Gastroesophageal sphincter (tissue), 3 donors: ENCODE results near the gene TM9SF4.

Experiments
- EP300 ChIP-seq: sonication (generic); formaldehyde crosslinking; IDR thresholded peaks from one replicate; pipeline ENCODE4 v1.6.1; 2017; ENCODE audit warnings: antibody characterized with exemption, mild to moderate bottlenecking
- POLR2A ChIP-seq, 2 donors: fragments of 450-650 bp; IDR thresholded peaks; one replicate each; pipeline ENCODE4 v1.6.1; 2017; ENCODE audit warnings: antibody characterized with exemption in 2 of 2, mild to moderate bottlenecking in 2 of 2, moderate library complexity in 1 of 2
- POLR2AphosphoS5 ChIP-seq: sonication (generic); formaldehyde crosslinking; IDR thresholded peaks from one replicate; pipeline ENCODE4 v1.6.1; 2017; ENCODE audit warnings: antibody characterized with exemption
- TF ChIP-seq, protein P1 (sequence below), 4 experiments: fragments of 200-600 bp in 2 of 4; fragments of 450-650 bp in 2 of 4; sonication (generic) in 1 of 4; IDR thresholded peaks; one replicate each; pipeline ENCODE4 v1.5.1; 2017 to 2019; ENCODE audit warnings: antibody characterized with exemption in 4 of 4, mild to moderate bottlenecking in 2 of 4, moderate library complexity in 2 of 4

- TF ChIP-seq, protein P1, sequence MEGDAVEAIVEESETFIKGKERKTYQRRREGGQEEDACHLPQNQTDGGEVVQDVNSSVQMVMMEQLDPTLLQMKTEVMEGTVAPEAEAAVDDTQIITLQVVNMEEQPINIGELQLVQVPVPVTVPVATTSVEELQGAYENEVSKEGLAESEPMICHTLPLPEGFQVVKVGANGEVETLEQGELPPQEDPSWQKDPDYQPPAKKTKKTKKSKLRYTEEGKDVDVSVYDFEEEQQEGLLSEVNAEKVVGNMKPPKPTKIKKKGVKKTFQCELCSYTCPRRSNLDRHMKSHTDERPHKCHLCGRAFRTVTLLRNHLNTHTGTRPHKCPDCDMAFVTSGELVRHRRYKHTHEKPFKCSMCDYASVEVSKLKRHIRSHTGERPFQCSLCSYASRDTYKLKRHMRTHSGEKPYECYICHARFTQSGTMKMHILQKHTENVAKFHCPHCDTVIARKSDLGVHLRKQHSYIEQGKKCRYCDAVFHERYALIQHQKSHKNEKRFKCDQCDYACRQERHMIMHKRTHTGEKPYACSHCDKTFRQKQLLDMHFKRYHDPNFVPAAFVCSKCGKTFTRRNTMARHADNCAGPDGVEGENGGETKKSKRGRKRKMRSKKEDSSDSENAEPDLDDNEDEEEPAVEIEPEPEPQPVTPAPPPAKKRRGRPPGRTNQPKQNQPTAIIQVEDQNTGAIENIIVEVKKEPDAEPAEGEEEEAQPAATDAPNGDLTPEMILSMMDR (IDR thresholded peaks at IDR 0.05), result no peak
- TF ChIP-seq POLR2A (IDR thresholded peaks at IDR 0.05) (no peak), POLR2AphosphoS5 (no peak), EP300 (no peak)
These were observed 91.9 kb downstream of the TM9SF4 start for GRCh38 chr20:32201296-32201976.
